ENCODE results near the gene ERVW-1. TPM values are rescaled to one million over a fixed set of nuclear protein-coding genes. Genes with fewer than 3 reads are reported as not detected.
"Not testable (repeated sequence)": the region's sequence is repeated elsewhere in the genome, so short reads cannot be mapped to it uniquely, and the experiment has no call there.

The ERVW-1 gene
- total and polyA plus RNA-seq, 10 donors = not detected

DNA sequence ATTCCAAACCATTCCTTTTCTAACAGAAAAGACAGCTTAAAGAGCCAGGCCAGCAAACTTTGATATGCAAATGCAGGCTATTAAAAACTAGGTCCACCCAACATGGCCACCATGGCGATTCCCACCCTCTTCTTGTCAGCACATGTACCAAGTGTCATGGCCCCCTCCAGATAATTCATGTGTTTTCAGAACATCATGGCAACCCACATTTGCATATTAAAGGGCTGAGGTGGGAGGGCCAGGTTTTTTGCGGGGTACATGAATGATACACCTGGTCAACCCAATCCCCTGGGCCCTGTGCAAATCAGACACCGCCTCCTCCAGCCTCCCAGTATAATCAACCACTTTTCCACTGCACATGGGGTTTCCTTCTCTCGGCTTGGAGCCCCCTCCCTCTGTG, 965 bp upstream of the ERVW-1 start:
- TF ChIP-seq POLR2AphosphoS5 (IDR thresholded peaks at IDR 0.05) = no peak
- TF ChIP-seq POLR2A (IDR thresholded peaks at IDR 0.05) = no peak
- TF ChIP-seq, protein P1, sequence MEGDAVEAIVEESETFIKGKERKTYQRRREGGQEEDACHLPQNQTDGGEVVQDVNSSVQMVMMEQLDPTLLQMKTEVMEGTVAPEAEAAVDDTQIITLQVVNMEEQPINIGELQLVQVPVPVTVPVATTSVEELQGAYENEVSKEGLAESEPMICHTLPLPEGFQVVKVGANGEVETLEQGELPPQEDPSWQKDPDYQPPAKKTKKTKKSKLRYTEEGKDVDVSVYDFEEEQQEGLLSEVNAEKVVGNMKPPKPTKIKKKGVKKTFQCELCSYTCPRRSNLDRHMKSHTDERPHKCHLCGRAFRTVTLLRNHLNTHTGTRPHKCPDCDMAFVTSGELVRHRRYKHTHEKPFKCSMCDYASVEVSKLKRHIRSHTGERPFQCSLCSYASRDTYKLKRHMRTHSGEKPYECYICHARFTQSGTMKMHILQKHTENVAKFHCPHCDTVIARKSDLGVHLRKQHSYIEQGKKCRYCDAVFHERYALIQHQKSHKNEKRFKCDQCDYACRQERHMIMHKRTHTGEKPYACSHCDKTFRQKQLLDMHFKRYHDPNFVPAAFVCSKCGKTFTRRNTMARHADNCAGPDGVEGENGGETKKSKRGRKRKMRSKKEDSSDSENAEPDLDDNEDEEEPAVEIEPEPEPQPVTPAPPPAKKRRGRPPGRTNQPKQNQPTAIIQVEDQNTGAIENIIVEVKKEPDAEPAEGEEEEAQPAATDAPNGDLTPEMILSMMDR (IDR thresholded peaks at IDR 0.05 in 8 of 11, conservative IDR thresholded peaks at IDR 0.05 in 3 of 11) = no peak
- 92 to 97% (median 94%) methylated on average over 4 of the region's 4 CpGs for WGBS, 5 donors
- Histone ChIP-seq H3K27me3 (replicated peaks in 1 of 7) (no peaks in the 10 kb centered on the region), H3K4me3 (no peak overlapping the region), H3K9me3 (no peaks in the 10 kb centered on the region), H3K36me3 (peaks cover 0 to 32% (median 0%) of the 10 kb centered on the region in 6 donors), H3K4me1 (no peaks in the 10 kb centered on the region), H3K27ac (no peak overlapping the region)
- DNase-seq = no peak
- intact Hi-C loops (cut with DNase I; ENCODE audit: low total_unique reads) = no loop called here

DNA sequence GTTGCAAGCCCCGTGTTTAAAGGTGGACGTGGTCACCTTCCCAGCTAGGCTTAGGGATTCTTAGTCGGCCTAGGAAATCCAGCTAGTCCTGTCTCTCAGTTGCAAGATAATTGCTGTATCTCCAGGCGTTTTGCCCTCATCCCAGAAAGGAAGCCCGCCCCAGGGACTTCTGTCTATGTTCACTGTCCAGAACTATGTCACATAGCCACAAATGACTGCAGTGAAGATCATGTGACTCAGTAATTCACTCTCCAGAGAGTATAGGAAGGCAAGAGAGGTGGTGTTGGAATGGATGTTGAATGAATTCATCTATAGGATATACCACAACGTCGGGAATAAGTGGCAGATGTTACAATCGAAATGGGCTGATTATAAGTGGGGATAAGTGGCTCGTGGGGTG, 349 bp upstream of the ERVW-1 start:
- no peaks in the 10 kb centered on the region for H3K4me1 ChIP-seq
- no peaks in the 10 kb centered on the region for H3K9me3 ChIP-seq
- H3K27ac ChIP-seq = no peak overlapping the region
- H3K36me3 ChIP-seq = peaks cover 0 to 36% (median 0%) of the 10 kb centered on the region in 6 donors
- no peak overlapping the region for H3K4me3 ChIP-seq
- WGBS, 5 donors = 87 to 99% (median 92%) methylated on average over 9 of the region's 9 CpGs
- no peak for DNase-seq
- intact Hi-C loops (cut with DNase I; ENCODE audit: low total_unique reads) = no loop called here
- no peaks in the 10 kb centered on the region for H3K27me3 ChIP-seq (replicated peaks in 1 of 7)
- TF ChIP-seq POLR2A (IDR thresholded peaks at IDR 0.05) (no peak), POLR2AphosphoS5 (IDR thresholded peaks at IDR 0.05) (no peak)
- TF ChIP-seq, protein P1 (IDR thresholded peaks at IDR 0.05 in 8 of 11, conservative IDR thresholded peaks at IDR 0.05 in 3 of 11) = no peak

DNA sequence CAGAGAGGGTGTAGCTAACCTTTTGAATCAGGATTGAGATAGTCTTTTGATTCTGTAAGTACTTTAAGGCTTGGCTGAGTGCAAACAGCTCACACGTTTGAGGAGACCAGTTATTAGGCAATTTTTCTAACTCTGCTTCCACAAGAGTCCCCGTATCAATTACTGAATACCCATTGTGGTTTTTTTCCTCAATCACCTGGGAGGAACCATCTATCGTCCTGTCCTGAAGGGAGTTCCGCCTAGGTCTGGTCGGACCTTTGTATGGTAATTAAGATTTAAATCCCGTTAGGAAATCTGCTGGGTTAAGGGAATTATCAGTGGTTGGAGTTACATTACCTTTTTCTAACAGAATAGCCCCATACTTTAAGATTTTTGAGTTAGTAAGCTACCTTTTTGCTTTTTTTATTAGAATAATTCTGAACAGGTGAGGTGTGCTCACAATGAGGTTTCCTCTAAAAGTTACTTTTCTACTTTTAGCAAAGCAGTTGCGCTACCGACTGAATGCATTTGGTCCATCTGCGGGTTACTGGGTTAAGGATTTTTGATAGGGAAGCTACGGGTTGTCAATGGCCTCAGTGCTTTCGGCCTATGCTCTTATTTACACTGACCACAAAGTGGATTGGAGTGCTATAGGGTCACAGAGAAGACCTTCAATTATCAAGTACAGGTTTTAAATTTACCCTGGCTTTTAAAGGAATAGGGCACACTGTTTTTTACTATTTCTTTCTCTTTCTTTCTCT, 1.7 kb downstream of the ERVW-1 start:
- H3K27me3 ChIP-seq (replicated peaks in 1 of 7); H3K27ac ChIP-seq; H3K9me3 ChIP-seq; H3K4me3 ChIP-seq; intact Hi-C loops (cut with DNase I; ENCODE audit: low total_unique reads); H3K4me1 ChIP-seq; DNase-seq: not testable (repeated sequence)
- H3K36me3 ChIP-seq = peaks cover 0 to 55% (median 0%) of the 10 kb centered on the region in 6 donors
- 90 to 95% (median 92%) methylated on average over 11 of the region's 11 CpGs for WGBS, 5 donors

DNA sequence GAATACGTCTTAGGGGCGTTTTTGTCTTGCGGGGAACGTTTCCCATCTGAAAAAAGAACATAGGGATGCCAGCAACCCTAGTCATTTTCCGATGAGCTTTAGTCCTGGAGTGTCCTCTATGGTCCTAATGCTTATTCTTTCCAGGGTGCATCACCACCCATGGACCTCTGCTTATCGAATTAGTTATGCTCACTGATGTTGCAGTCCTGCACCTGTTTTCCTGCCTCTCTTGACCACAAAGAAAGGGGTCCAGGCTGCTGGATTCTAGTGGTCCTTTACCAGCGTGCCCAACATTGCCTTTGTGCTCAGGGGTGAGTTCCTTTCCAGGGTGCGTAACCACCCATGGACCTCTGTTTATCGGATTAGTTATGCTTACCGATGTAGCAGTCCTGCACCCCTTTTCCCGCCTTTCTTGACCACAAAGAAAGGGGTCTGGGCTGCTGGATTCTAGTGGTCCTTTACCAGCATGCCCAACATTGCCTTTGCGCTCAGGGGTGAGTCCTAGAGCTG, 2.4 kb downstream of the ERVW-1 start:
- WGBS, 5 donors = 89 to 97% (median 90%) methylated on average over 12 of the region's 12 CpGs
- H3K4me3 ChIP-seq; H3K9me3 ChIP-seq; DNase-seq; intact Hi-C loops (cut with DNase I; ENCODE audit: low total_unique reads); H3K4me1 ChIP-seq; H3K27me3 ChIP-seq (replicated peaks in 1 of 7); H3K27ac ChIP-seq: not testable (repeated sequence)
- peaks cover 0 to 60% (median 0%) of the 10 kb centered on the region in 6 donors for H3K36me3 ChIP-seq

DNA sequence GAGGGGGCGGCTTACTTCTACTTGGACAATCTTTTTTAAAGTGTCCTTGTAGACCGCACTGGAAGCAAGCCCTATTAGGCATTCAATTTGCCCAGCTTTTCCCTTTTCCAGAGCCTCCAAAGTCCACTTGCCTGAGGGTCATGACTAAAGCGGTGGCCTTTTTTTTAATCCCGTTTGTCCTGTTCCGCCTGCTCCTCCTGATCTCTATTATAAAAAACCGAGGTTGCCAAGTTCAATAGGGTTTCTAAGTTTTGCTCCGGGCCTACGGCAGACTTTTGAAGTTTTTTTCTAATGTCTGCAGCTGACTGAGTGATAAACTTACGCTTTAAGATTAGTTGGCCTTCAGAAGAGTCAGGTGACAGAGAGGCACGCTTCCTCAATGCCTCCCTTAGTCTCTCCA, 3.8 kb downstream of the ERVW-1 start:
- H3K36me3 ChIP-seq = peaks cover 0 to 67% (median 0%) of the 10 kb centered on the region in 6 donors
- H3K9me3 ChIP-seq; H3K27me3 ChIP-seq (replicated peaks in 1 of 7); H3K27ac ChIP-seq; intact Hi-C loops (cut with DNase I; ENCODE audit: low total_unique reads); H3K4me1 ChIP-seq; H3K4me3 ChIP-seq; DNase-seq: not testable (repeated sequence)
- 90 to 96% (median 92%) methylated on average over 10 of the region's 10 CpGs for WGBS, 5 donors

DNA sequence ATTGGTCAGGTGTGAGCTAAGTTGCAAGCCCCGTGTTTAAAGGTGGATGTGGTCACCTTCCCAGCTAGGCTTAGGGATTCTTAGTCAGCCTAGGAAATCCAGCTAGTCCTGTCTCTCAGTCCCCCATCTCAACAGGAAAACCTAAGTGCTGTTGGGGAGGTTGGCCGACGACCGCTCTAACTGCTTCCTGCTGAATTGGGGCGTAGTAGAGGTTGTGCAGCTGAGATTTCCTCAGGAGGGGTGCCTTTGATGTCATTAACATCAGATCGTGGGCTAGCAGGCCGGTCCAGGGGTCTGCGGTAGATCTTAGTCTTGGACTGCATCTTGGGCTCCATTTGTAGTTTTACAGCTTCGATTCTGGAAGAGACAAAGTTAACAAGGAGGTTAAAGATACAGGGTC, 9.2 kb downstream of the ERVW-1 start:
- 93 to 97% (median 95%) methylated on average over 9 of the region's 9 CpGs for WGBS, 5 donors
- H3K4me3 ChIP-seq; H3K9me3 ChIP-seq; DNase-seq; H3K27me3 ChIP-seq (replicated peaks in 1 of 7); H3K27ac ChIP-seq; intact Hi-C loops (cut with DNase I; ENCODE audit: low total_unique reads); H3K4me1 ChIP-seq: not testable (repeated sequence)
- peaks cover 0 to 75% (median 6%) of the 10 kb centered on the region in 6 donors for H3K36me3 ChIP-seq
